SKM-1 (cell line): ENCODE data around the gene JAZF1.

Source experiments
- DNase-seq: peaks from one replicate; lab custom pipeline; 2025; ENCODE audit not compliant: unreplicated experiment; lab: John Stamatoyannopoulos, UW

The JAZF1 gene

GRCh38 chr7:28180364-28181147, at the start of gene JAZF1:
TSS of gene JAZF1 (minus strand) at chr7:28180795.
- no peak for DNase-seq

DNA sequence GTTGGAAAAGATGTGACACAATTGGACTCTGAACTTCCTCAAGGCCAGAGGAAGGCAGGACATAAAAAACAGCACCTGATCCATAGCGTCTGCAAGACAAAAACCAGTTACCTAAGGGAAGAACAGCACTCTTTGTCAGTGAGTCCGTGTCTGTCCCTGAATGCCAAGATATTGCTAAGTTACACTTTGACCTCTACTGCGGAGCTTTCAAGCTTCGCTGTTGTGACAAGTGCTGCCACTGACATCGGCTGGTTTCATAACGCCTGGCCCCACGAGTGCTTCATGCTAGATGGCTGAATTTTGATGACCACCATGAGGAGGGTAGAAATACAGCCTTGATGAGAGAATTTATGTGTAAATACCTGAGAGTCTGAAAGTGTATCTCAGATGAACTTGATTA, 49.7 kb upstream of the JAZF1 start:
- DNase-seq: no peak

DNA sequence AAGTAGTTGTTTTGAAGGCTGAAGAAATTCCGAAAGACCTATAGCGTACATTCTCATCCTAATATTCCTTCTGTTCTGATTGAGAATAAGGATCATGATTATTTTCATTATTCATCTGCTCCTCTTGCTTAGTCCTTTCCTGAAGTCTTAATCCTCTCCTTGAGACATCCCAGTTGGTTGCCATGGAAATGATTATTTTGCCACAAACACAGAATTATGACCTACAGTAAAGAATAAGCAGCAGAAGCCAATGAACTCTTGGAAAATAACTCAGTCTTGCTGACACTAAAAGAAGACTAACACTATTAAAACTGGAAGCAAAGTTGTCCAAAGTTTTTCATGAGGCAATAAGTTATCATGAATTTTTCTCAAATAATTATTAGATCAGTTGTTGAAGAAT, 47.8 kb upstream of the JAZF1 start:
- no peak for DNase-seq

DNA sequence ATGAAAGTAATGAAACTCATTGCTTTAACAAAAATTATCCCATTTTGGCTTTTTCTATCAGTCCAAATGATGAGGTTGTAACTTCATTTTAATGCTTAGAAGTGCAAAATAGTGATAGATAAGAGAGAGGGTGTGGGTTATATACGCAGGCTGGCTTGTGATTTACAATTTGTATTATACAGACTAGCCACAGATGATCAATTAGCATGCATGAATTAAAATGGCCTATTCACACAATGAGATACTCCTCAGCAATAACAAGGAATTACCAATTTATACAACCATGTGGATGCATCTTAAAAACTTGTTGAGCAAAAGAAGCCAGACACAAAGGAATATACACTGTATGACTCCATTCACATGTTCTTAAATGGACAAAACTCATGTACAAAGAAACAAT, 45.4 kb upstream of the JAZF1 start:
- no peak for DNase-seq

DNA sequence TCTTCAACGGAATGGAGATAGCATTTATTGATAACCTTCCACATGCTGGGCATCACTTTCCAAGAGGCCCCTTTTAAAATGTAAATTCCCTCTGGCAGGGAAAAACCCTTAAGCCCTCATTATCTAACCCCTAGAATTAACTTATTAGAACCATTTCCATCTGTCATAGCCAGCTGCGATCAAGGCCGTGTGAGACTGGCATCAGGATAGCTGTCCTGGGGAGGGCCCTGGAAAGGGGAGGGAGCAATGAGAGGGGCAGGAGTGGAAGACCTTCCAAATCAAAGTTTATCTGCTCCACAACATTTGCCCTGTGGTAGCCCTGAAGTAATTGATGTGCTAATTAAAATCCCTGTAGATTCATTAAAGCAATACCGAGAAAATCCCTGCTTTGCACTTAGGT, 45.0 kb upstream of the JAZF1 start:
- no peak for DNase-seq

DNA sequence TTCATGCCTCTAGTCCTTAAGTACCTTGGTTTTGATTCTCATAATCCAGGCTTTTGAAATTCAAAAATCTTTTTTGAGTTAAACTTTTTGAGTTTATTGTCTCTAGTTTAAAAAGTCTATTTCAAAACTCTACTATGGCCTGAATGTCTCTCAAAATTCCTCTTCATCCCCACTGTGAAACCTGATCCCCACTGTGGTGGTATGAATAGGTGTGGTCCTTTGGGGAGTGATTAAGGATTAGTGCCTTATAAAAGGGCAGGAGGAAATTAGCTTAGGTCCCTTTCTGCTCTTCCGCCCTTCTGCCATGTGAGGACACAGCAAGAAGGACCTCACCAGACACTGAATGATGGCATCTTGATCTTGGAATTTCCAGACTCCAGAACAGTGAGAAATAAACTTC, 44.1 kb upstream of the JAZF1 start:
- DNase-seq: no peak

DNA sequence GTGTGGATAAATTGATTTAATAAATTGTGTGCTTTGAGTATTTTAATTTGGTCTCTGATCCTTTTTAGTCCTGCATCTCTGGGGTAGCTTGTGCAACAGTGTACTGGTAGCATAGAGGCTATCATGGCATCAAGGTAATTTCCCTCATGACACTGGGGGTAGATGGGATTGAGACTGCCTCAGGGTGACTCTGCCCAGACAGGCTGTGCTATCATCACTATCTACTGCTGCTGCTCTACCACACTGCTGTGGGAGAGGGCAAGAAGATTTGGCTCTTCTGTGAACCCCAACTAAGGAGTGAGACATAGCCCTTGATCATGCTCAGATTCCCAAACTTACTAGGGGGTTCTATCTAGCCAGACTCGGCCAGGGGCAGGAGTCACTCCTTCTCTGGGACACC, 43.6 kb upstream of the JAZF1 start:
- no peak for DNase-seq

DNA sequence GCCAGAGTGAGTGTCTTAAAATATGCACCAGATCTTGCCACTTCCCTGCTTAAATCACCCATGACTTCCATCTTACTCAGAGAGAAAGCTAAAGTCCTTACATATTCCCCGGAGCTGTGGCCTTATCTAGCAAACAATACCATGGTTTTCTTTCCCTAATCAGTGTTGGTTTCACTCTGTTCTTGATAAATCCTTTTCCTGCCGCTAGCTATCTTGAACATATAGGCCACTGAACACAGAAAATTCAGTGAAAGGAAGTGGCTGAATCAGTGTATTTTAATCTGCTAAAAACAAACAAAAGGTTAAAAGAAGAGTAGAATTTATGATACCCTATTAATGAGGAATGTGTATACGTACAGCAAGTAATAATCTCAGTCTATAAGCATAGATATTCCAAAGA, 42.0 kb upstream of the JAZF1 start:
- DNase-seq: no peak

GRCh38 chr7:28219793-28220192, 39.2 kb upstream of the JAZF1 start:
- no peak for DNase-seq

- no peak for DNase-seq
Observed at GRCh38 chr7:28217143-28217542, 36.5 kb upstream of the JAZF1 start.

- DNase-seq: no peak
Observed at GRCh38 chr7:28211006-28211405, 30.4 kb upstream of the JAZF1 start.

DNA sequence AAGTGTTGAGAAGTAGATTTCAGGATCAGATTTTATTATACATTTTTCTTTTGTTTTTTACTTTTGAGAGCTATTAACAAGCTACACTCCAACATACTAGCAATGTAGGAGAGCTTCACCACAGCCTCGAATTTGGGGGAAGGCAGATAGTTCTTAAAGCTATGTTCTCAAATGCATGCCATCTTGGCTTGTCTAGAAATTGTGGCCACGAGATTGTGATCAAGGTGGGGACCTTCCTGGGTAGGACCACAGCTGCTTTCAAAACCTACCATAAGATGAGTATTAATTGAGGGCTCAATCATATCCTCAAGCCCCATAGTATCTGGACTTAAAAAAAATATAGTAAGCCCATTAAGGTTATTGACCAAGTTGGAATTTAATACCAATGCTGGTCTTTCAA, 27.9 kb upstream of the JAZF1 start:
- no peak for DNase-seq

GRCh38 chr7:28207486-28208158, 27.0 kb upstream of the JAZF1 start:
- no peak for DNase-seq

DNA sequence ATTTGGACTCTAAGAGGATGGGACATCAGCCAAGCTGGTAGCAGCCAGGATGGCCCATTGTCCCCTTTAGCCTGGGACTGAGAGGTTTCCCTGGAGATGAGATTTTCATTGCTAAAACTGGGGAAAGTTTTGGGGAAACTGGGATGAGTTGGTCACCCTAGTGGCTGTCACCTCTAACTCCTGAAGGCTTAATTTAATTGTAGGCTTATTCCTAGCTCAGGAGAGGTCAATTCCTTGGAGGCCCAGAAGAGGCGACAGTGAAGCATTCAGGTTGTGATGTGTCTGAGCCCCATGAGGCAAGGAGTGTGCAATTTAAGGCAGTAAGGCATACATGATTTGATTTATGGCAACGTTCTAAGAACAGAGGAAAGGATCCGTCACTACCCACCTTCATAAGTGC, 24.9 kb upstream of the JAZF1 start:
- DNase-seq: no peak

GRCh38 chr7:28203508-28204240, 23.1 kb upstream of the JAZF1 start:
- DNase-seq: no peak

GRCh38 chr7:28202222-28202621, 21.6 kb upstream of the JAZF1 start:
- no peak for DNase-seq

DNA sequence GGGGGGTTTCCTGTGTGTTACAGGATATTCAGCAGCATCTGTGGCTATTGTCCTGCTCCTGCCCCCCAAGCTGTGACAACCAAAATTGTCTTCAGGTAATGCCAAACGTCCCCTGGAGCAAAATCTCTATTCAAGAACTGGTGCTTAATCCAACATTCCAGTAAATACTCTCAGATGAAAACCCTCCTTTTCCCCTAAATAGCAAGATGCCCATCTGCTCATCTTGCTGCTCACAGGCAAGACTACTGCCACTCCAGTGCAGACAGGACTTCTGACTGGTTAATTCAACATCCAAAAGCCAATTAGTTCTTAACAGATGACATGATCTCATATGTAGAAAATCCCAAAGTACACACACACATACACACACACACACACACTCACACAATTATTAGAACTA, 20.5 kb upstream of the JAZF1 start:
- DNase-seq: no peak

GRCh38 chr7:28200598-28200997, 20.0 kb upstream of the JAZF1 start:
- DNase-seq: no peak

DNA sequence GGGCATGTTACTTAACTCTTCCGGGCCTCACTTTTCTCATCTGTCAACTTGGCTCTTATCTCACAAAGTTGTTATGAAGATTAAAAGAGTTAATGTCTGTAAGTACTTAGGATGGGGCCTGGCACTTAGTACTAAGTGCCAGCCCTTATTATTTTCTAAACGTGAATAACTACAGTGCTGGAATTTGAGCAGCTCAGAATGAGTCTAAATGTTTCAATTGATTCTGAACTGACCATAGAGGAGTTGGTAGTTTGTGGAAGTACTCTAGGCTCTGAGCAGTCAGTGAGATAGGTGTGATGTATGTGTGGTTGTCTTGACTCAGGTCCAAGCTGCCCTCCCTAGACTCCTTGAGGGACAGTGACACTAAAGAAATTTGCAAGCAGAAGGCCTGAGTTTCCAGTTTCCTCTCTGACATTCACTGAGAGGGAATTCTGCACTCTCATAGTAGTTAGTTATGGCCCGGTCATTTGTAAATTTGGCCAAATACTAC, 18.5 kb upstream of the JAZF1 start:
- no peak for DNase-seq

DNA sequence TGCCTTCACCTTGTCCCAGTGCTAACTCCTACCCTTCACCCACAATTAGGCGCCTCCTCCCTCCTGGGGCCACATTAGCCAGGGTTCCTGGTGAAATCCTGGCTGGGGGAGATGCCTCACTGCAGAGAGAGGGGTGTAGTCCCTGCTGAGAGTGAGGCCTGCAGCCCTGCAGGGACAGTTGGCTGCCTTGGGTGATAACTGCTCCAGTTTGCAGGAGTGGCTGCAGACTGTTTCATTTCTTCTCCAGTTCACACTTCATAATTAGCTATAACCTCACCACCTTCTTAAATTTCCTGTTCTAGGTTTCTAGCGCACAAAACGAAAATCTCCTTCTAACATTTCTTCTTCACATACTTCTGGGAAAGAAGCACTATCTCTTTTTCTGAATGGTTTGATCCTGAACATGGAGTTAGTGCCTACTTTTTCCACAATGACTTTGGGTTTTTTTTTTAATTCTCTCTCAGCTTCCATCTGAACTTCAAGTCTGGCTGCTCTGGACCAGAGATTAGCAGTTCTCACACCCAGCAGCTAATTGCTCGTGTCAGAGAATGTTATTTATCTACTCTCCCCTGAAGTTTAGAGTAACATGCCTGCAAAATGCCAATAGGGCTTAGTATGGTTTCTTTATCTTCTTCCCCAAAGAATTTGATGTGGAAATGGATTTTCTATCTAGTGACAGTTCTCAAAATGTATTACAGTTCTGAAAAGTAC, 15.5 kb upstream of the JAZF1 start:
- DNase-seq: no peak
